ENCODE data around the gene USP24. TPM values are rescaled to one million over a fixed set of nuclear protein-coding genes. Genes with fewer than 3 reads are reported as not detected.
"Not testable (repeated sequence)": the region's sequence is repeated elsewhere in the genome, so short reads cannot be mapped to it uniquely, and the experiment has no call there.

USP24 gene
- total and polyA plus RNA-seq, 2 donors (not counting 1 experiment from before 2014, with no cell fraction given), result 18.9 to 152 TPM

- ChIA-PET CTCF (no interaction called here), POLR2A (no interaction called here)
- H3K9me3 Mint-ChIP-seq (ENCODE audit: insufficient read depth), result no peaks in the 10 kb centered on the region
Observed at GRCh38 chr1:55117941-55118340, 97.2 kb downstream of the USP24 start.

GRCh38 chr1:55109005-55109404 lies 106.2 kb downstream of the USP24 start:
- H3K27ac ChIP-seq (ENCODE audit: low read length in 2 of 2); H3K4me3 Mint-ChIP-seq; intact Hi-C loops (cut with micrococcal nuclease); H3K9me3 ChIP-seq (ENCODE audit: control extremely low read depth in 1 of 3, control insufficient read depth in 2 of 3, insufficient read depth in 1 of 3, low read length in 2 of 3); H3K27me3 Mint-ChIP-seq; DNase-seq; H3K27ac Mint-ChIP-seq; H3K4me1 Mint-ChIP-seq; H3K79me2 ChIP-seq (ENCODE audit: control insufficient read depth, insufficient read depth, low read length); CTCF ChIA-PET; H3K4me2 ChIP-seq (replicated peaks; ENCODE audit: low read depth, low read length, poor library complexity, severe bottlenecking); ATAC-seq (ENCODE audit: low read depth); H3K4me3 ChIP-seq (ENCODE audit: control extremely low read depth in 1 of 5, extremely low read depth in 1 of 5, insufficient read depth in 1 of 5, low read depth in 2 of 5, low read length in 4 of 5); H4K20me1 ChIP-seq (ENCODE audit: control insufficient read depth, insufficient read depth, low read length, poor library complexity, severe bottlenecking); H3K9ac ChIP-seq (ENCODE audit: low read length); H2AFZ ChIP-seq (ENCODE audit: insufficient read depth, low read depth, low read length, poor library complexity, severe bottlenecking); H3K27me3 ChIP-seq (replicated peaks in 1 of 4; ENCODE audit: control extremely low read depth in 1 of 4, control insufficient read depth in 3 of 4, insufficient read depth in 4 of 4, low read length in 3 of 4); H3K9me3 Mint-ChIP-seq (ENCODE audit: insufficient read depth); H3K4me1 ChIP-seq (ENCODE audit: control insufficient read depth in 2 of 2, insufficient read depth in 2 of 2, low read length in 2 of 2); POLR2A ChIA-PET: not testable (repeated sequence)
- WGBS (ENCODE audit: insufficient coverage), result 99% methylated on average over 11 of the region's 14 CpGs
- H3K36me3 ChIP-seq (replicated peaks in 1 of 2; ENCODE audit: control extremely low read depth in 1 of 2, control insufficient read depth in 1 of 2, extremely low read depth in 1 of 2, insufficient read depth in 2 of 2, low read length in 1 of 2), result peaks cover 21 to 89% of the 10 kb centered on the region in 2 experiments

More at GRCh38 chr1:55117941-55118340, 97.2 kb downstream of the USP24 start:
- H3K9me3 ChIP-seq (ENCODE audit: control extremely low read depth in 1 of 3, control insufficient read depth in 2 of 3, insufficient read depth in 1 of 3, low read length in 2 of 3), result no peaks in the 10 kb centered on the region
- no peak overlapping the region for H3K4me3 Mint-ChIP-seq
- peaks cover 26 to 73% of the 10 kb centered on the region in 2 experiments for H3K36me3 ChIP-seq (replicated peaks in 1 of 2; ENCODE audit: control extremely low read depth in 1 of 2, control insufficient read depth in 1 of 2, extremely low read depth in 1 of 2, insufficient read depth in 2 of 2, low read length in 1 of 2)
- H3K4me2 ChIP-seq (replicated peaks; ENCODE audit: low read depth, low read length, poor library complexity, severe bottlenecking), result no peak overlapping the region
- H4K20me1 ChIP-seq (ENCODE audit: control insufficient read depth, insufficient read depth, low read length, poor library complexity, severe bottlenecking), result no peaks in the 10 kb centered on the region
- H3K27me3 ChIP-seq (replicated peaks in 1 of 4; ENCODE audit: control extremely low read depth in 1 of 4, control insufficient read depth in 3 of 4, insufficient read depth in 4 of 4, low read length in 3 of 4), result no peaks in the 10 kb centered on the region
- no peak overlapping the region for H2AFZ ChIP-seq (ENCODE audit: insufficient read depth, low read depth, low read length, poor library complexity, severe bottlenecking)
- no peaks in the 10 kb centered on the region for H3K4me1 Mint-ChIP-seq
- no peak overlapping the region for H3K27ac Mint-ChIP-seq
- TF ChIP-seq CTCF (IDR thresholded peaks at IDR 0.05) (no peak), EZH2 (IDR thresholded peaks at IDR 0.05; ENCODE audit: borderline replicate concordance, insufficient read depth, low read depth, low read length, poor library complexity, severe bottlenecking) (no peak)
- ATAC-seq (ENCODE audit: low read depth) (no peak), DNase-seq (no peak)
- intact Hi-C loops (cut with micrococcal nuclease), result no loop called here
- no peaks in the 10 kb centered on the region for H3K27me3 Mint-ChIP-seq
- H3K4me3 ChIP-seq (ENCODE audit: control extremely low read depth in 1 of 5, extremely low read depth in 1 of 5, insufficient read depth in 1 of 5, low read depth in 2 of 5, low read length in 4 of 5), result no peak overlapping the region
- H3K27ac ChIP-seq (ENCODE audit: low read length in 2 of 2), result no peak overlapping the region
- no peaks in the 10 kb centered on the region for H3K4me1 ChIP-seq (ENCODE audit: control insufficient read depth in 2 of 2, insufficient read depth in 2 of 2, low read length in 2 of 2)
- peaks cover 2% of the 10 kb centered on the region for H3K79me2 ChIP-seq (ENCODE audit: control insufficient read depth, insufficient read depth, low read length)
- H3K9ac ChIP-seq (ENCODE audit: low read length), result no peak overlapping the region

All from B cell (primary cell).